CD4-positive, alpha-beta T cell treated with Interleukin-21 for 1 hour (primary cell): ENCODE results near the gene SSBP2.

ENCODE experiments used
- DNase-seq: peaks from one replicate; pipeline ENCODE4 v3.0.0-alpha.2; 2020

SSBP2 gene

GRCh38 chr5:81766611-81767010 is 15.7 kb upstream of the SSBP2 start:
- DNase-seq: no peak

GRCh38 chr5:81763294-81763928 is 12.5 kb upstream of the SSBP2 start:
- no peak for DNase-seq

GRCh38 chr5:81762853-81763252 is 12.0 kb upstream of the SSBP2 start:
- DNase-seq: no peak

- no peak for DNase-seq
Measured at GRCh38 chr5:81762401-81762800, 11.5 kb upstream of the SSBP2 start.

- DNase-seq: no peak
Measured at GRCh38 chr5:81761970-81762369, 11.1 kb upstream of the SSBP2 start.

GRCh38 chr5:81761270-81761669 is 10.4 kb upstream of the SSBP2 start:
- DNase-seq: no peak

- no peak for DNase-seq
Measured at GRCh38 chr5:81760521-81760920, 9.6 kb upstream of the SSBP2 start.

- no peak for DNase-seq
Measured at GRCh38 chr5:81759632-81760005, 8.7 kb upstream of the SSBP2 start.

- no peak for DNase-seq
Measured at GRCh38 chr5:81757404-81757803, 6.5 kb upstream of the SSBP2 start.

- no peak for DNase-seq
Measured at GRCh38 chr5:81756016-81756415, 5.1 kb upstream of the SSBP2 start.

GRCh38 chr5:81755320-81755719 is 4.4 kb upstream of the SSBP2 start:
- no peak for DNase-seq

- no peak for DNase-seq
Measured at GRCh38 chr5:81754621-81755020, 3.7 kb upstream of the SSBP2 start.

GRCh38 chr5:81753429-81753828 is 2.5 kb upstream of the SSBP2 start:
- DNase-seq: no peak

- no peak for DNase-seq
Measured at GRCh38 chr5:81752644-81752963, 1.7 kb upstream of the SSBP2 start.

GRCh38 chr5:81751836-81752643 is 1.1 kb upstream of the SSBP2 start:
- DNase-seq: no peak

- DNase-seq: peak; percentile 27
Measured at GRCh38 chr5:81750308-81751008, 439 bp downstream of the SSBP2 start.

GRCh38 chr5:81749561-81750307 is 1.2 kb downstream of the SSBP2 start:
- peak; percentile 49 for DNase-seq

GRCh38 chr5:81749192-81749560 is 1.7 kb downstream of the SSBP2 start:
- DNase-seq: no peak

- DNase-seq: no peak
Measured at GRCh38 chr5:81748556-81748955, 2.3 kb downstream of the SSBP2 start.

- no peak for DNase-seq
Measured at GRCh38 chr5:81747030-81747429, 3.9 kb downstream of the SSBP2 start.

GRCh38 chr5:81740758-81741157 is 10.1 kb downstream of the SSBP2 start:
- no peak for DNase-seq

- DNase-seq: no peak
Measured at GRCh38 chr5:81739291-81739690, 11.6 kb downstream of the SSBP2 start.

GRCh38 chr5:81729276-81729675 is 21.6 kb downstream of the SSBP2 start:
- no peak for DNase-seq

GRCh38 chr5:81728301-81728700 is 22.6 kb downstream of the SSBP2 start:
- no peak for DNase-seq
